Gastroesophageal sphincter (tissue), 3 donors: ENCODE results near the gene ZNF664.

Experiments used
- CTCF ChIP-seq, 4 experiments: fragments of 200-600 bp in 2 of 4; fragments of 450-650 bp in 2 of 4; sonication (generic) in 1 of 4; IDR thresholded peaks; one replicate each; pipeline ENCODE4 v1.5.1; 2017 to 2019; ENCODE audit warnings: antibody characterized with exemption in 4 of 4, mild to moderate bottlenecking in 2 of 4, moderate library complexity in 2 of 4
- POLR2A ChIP-seq, 2 donors: fragments of 450-650 bp; IDR thresholded peaks; one replicate each; pipeline ENCODE4 v1.6.1; 2017; ENCODE audit warnings: antibody characterized with exemption in 2 of 2, mild to moderate bottlenecking in 2 of 2, moderate library complexity in 1 of 2
- POLR2AphosphoS5 ChIP-seq: sonication (generic); formaldehyde crosslinking; IDR thresholded peaks from one replicate; pipeline ENCODE4 v1.6.1; 2017; ENCODE audit warnings: antibody characterized with exemption

GRCh38 chr12:124039276-124039675, 66.3 kb downstream of the ZNF664 start:
- no peak for TF ChIP-seq CTCF (IDR thresholded peaks at IDR 0.05)
- no peak for TF ChIP-seq POLR2AphosphoS5
- TF ChIP-seq POLR2A (IDR thresholded peaks at IDR 0.05), result no peak
